ENCODE measurements around the gene SETBP1.
A peak's percentile ranks its signal among the peaks of the same experiment; 100 is the strongest.

Gene SETBP1

GRCh38 chr18:44733069-44733753, 52.5 kb downstream of the SETBP1 start:
- no peaks in the 10 kb centered on the region for H3K9me3 ChIP-seq
- no peaks in the 10 kb centered on the region for H3K36me3 ChIP-seq
- H3K27me3 ChIP-seq: no peaks in the 10 kb centered on the region
- no peak for DNase-seq
- H3K4me3 ChIP-seq (ENCODE audit: low read depth, low read length): no peak overlapping the region
- peaks cover 25% of the 10 kb centered on the region for H3K4me1 ChIP-seq
- no peak for TF ChIP-seq CTCF (IDR thresholded peaks at IDR 0.05; ENCODE audit: low read depth, low read length)

- Histone ChIP-seq H3K9me3 (no peaks in the 10 kb centered on the region), H3K4me1 (peaks cover 25% of the 10 kb centered on the region), H3K27me3 (no peaks in the 10 kb centered on the region), H3K36me3 (no peaks in the 10 kb centered on the region), H3K4me3 (ENCODE audit: low read depth, low read length) (no peak overlapping the region)
- no peak for TF ChIP-seq CTCF (IDR thresholded peaks at IDR 0.05; ENCODE audit: low read depth, low read length)
- no peak for DNase-seq
Measured at GRCh38 chr18:44733754-44734465, 53.2 kb downstream of the SETBP1 start.

GRCh38 chr18:44735096-44735495, 54.4 kb downstream of the SETBP1 start:
- Histone ChIP-seq H3K9me3 (no peaks in the 10 kb centered on the region), H3K27me3 (no peaks in the 10 kb centered on the region), H3K4me3 (ENCODE audit: low read depth, low read length) (no peak overlapping the region), H3K4me1 (peaks cover 25% of the 10 kb centered on the region), H3K36me3 (no peaks in the 10 kb centered on the region)
- TF ChIP-seq CTCF (IDR thresholded peaks at IDR 0.05; ENCODE audit: low read depth, low read length): no peak
- DNase-seq: no peak

- no peak overlapping the region for H3K4me3 ChIP-seq (ENCODE audit: low read depth, low read length)
- no peaks in the 10 kb centered on the region for H3K27me3 ChIP-seq
- no peaks in the 10 kb centered on the region for H3K9me3 ChIP-seq
- DNase-seq: peak; percentile 34
- peaks cover 22% of the 10 kb centered on the region for H3K4me1 ChIP-seq
- no peak for TF ChIP-seq CTCF (IDR thresholded peaks at IDR 0.05; ENCODE audit: low read depth, low read length)
- H3K36me3 ChIP-seq: no peaks in the 10 kb centered on the region
Measured at GRCh38 chr18:44736664-44737380, 56.1 kb downstream of the SETBP1 start.

GRCh38 chr18:44737623-44738022, 56.9 kb downstream of the SETBP1 start:
- peaks cover 27% of the 10 kb centered on the region for H3K4me1 ChIP-seq
- no peak overlapping the region for H3K4me3 ChIP-seq (ENCODE audit: low read depth, low read length)

More at GRCh38 chr18:44737623-44738022, 56.9 kb downstream of the SETBP1 start:
- Histone ChIP-seq H3K9me3 (no peaks in the 10 kb centered on the region), H3K36me3 (no peaks in the 10 kb centered on the region), H3K27me3 (no peaks in the 10 kb centered on the region)
- DNase-seq: no peak
- TF ChIP-seq CTCF (IDR thresholded peaks at IDR 0.05; ENCODE audit: low read depth, low read length): no peak
